ENCODE data around the gene ANO1.
A peak's percentile ranks its signal among the peaks of the same experiment; 100 is the strongest.

ANO1 gene

DNA sequence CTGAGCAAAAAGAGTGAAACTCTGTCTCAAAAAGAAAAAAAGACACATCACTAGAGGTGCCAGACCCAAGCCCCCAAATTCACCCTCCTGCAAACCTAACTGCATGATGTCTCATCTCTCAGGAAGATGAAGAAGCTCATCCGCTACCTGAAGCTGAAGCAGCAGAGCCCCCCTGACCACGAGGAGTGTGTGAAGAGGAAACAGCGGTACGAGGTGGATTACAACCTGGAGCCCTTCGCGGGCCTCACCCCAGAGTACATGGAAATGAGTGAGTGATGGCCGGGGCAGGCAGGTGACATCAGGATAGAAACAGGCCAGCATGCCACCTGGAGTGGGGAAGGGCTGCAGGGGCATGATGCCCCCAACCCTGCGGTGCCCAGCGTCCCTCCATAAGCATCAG is 89.0 kb downstream of the ANO1 start:
- no peak for DNase-seq

DNA sequence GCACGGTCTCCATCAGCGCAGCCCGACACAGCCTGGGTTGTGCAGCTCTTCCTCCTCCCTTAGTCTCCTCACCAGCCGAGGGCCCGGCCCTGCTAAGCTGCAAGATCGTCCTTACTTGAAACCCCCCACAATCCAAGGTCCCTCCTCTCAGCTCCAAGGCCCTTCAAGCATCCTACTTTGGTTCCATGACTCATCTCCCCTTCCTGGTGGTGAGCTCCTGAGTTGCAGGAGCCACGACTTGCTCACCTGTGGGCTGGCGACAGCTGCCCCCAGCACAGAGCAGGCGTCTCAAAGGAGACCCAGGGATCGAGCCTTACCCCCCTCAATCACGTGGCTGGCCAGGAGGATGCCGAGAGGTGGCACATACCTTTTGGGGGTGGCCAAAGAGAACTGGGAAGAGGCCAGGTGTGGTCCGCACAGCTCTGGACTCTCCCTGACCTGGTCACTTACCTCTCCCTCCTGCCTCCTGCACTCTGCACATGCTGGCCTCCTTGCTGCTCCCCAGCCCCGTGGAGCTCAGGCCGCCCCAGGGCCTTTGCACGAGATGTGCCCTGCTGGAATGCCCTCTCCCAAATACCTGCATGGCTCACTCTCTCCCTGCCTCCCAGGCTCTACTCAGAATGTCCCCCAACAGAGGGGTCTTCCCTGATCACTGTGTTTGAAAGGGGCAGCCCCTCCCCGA is 89.7 kb downstream of the ANO1 start:
- no peak for DNase-seq

- no peak for DNase-seq
Observed at GRCh38 chr11:70168405-70168754, 90.3 kb downstream of the ANO1 start.

DNA sequence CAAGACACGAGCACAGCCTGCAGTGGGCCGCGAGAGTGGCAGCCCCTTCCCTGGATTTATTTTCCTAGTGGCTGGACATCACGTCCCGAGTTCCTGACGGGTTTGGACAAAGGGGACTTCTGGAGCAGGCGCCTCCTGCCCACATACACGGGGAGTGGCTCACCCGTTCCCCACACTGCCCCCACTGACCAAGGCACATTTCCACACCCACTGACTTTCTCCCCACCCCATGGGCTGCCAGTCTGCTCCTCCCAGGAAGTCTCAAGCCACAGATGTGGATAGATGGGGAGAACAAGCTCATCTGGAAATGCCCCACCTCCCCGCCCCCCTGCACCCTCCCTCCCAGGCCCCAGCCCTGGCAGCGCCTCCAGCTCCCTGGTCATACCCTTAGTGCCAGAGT is 91.0 kb downstream of the ANO1 start:
- DNase-seq, result no peak

DNA sequence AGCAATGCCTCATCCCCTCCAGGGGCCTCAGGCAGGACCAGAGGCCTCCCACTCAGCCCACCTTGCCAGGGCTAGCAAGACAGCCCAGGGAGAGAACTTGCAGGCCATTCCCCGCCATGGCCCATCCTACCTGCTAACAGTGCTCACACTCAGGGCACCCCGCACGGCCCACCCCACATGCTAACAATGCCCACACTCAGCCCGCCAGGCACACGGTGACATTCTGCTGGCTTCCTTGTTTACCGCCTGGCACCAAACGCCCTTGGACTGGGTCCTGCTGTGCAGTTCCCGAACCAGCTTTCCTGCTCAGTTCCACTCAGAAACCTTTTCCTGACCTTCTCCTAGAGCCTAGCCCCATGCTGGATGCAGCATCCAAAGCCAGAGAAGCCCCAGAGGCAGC is 91.5 kb downstream of the ANO1 start:
- no peak for DNase-seq

DNA sequence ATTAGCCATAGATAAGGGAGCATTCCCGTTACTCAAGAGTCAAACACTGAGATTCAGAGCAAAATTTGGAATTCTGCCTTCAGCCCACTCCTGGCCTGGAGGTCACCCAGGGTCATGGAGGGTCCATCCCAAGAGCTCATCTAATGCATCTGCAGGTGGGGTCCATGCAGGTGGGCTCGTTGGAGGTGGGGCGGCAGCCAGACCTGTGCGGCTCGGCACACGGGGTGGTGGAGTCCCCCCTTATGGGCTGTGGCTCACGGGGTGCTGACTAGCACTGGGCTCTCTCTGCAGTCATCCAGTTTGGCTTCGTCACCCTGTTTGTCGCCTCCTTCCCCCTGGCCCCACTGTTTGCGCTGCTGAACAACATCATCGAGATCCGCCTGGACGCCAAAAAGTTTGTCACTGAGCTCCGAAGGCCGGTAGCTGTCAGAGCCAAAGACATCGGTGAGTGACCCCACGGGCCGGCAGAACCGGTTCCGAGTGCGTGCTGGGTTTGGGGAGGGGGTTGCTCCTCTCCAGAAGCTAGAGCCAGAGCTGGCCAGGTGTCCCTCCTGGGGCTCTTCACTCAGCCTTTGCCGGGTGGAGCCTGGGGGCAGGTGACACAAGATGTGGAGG is 92.6 kb downstream of the ANO1 start:
- no peak for DNase-seq

DNA sequence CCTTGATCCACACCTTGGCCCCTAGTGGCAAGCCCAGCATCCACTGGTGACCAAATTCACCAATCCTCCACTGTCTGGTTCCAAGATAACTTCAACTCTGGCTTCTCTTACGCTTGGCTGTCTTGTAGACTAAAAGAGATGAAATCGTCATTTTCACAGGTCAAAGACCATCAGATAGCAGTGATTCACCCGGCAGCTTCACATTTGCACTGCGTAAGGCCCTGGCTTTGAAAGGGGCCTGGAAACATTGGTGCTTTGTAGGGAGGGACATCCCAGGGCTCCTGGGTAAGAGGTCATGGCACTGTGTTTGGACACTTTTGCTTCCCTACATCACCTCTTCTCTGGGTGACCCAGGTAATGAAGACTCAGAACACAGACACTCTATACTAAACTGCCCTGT is 94.9 kb downstream of the ANO1 start:
- no peak for DNase-seq

DNA sequence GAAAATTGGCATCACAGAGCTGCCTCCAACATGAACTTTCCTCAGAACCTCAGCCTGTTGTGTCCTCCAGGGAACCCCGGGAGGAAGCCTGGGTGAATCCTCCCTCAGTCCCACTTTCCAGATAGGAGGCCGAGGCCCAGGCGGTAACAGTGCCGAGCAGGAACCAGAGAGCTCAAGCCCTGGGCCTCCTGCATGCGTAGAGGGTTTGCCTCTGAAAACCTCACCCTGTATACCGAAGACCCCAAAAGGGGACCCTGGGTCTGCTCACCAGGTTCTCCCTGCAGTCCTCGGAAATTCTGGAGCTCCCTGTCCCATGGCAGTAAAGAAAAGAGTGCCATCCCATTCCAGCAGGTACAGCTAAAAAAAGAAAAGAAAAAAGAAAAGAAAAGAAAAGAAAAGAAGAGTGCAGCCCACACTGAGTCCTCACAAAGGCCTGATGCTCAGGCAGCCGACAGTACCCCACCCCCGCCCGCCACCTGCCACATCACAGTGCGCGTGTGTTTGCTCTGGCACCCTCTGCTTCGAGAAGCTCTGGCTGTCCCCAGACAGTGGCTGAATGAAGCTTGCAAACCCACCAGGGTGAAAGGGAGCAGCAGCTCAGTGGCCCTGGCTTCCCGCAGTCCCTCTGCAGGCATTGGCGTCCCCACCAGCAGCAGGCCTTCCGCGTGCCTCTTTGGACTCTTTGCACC is 96.6 kb downstream of the ANO1 start:
- DNase-seq, result no peak

GRCh38 chr11:70175236-70175698 is 97.2 kb downstream of the ANO1 start:
- no peak for DNase-seq

GRCh38 chr11:70176940-70177689 is 99.0 kb downstream of the ANO1 start:
- no peak for DNase-seq

DNA sequence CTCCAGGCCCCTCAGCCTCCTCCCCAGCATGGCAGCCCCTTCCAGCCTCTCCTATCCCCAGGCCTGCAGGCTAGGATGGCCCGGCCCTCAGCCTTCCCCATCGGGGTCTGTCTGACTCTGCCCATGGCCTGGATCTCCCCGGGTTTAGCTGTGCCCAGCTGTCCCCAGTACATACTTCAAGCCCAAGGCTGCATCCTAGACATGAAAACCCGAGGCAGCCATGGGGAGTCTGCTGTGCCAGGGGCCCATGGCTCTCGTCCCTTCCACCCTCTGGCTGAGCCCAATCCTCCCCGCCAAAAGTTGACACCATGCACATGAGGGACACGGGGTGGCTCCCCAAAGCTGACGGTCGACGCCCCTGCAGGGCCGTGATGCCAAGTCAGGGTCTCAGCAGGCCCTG is 102.8 kb downstream of the ANO1 start:
- DNase-seq, result no peak

GRCh38 chr11:70182266-70182665 is 104.1 kb downstream of the ANO1 start:
- no peak for DNase-seq

DNA sequence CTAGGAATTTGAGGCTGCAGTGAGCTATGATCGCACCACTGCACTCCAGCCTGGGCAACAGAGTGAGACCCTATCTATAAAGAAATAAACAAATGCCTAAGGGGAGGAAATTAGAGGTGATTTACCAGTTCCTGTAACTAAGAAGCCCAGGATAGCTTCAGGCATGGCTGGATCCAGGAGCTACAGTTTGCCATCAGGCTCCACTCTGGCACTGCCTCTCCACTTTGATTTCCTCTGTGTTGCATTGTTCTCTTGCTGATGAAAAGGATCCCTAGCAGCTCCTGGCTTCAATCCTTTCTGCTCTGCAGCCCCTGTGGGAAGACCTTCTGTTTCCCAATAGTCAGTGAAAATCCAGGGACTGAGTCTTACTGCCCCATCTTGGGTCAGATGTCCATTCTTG is 104.9 kb downstream of the ANO1 start:
- DNase-seq, result no peak

DNA sequence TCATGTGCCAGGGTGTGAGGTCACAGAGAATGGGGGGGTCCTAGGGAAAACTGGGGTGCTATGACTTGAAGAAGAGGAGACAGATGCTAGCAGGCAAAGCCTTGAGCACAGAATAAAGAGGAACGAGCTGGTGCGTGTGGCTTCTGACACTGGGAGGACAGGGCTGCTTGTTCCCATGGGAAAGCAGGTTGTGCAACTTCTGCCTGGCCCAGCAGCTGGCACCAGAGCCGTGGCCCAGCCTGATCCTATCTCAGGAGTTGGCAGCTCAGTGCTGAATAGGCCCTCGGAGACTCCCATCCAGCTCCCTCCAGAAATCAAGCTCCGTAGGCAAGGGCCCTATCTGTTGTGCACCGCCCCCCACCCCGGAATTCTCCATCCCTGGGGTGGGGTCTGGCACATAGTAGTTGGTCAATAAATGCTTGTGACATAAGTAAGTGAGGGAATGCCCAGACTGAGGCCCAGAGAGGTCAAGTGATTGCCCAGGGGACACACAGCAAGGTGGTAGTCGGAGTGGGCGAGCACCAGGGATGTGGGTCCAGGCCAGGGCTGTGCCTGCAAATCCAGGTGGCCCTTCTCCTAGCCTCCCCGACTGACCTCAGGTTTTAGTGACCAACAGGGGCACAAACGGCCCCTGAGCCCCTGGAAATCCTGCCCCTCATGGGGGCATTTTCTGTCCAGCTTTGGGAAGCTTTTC is 105.5 kb downstream of the ANO1 start:
- DNase-seq, result no peak

- no peak for DNase-seq
Observed at GRCh38 chr11:70184396-70184795, 106.3 kb downstream of the ANO1 start.

DNA sequence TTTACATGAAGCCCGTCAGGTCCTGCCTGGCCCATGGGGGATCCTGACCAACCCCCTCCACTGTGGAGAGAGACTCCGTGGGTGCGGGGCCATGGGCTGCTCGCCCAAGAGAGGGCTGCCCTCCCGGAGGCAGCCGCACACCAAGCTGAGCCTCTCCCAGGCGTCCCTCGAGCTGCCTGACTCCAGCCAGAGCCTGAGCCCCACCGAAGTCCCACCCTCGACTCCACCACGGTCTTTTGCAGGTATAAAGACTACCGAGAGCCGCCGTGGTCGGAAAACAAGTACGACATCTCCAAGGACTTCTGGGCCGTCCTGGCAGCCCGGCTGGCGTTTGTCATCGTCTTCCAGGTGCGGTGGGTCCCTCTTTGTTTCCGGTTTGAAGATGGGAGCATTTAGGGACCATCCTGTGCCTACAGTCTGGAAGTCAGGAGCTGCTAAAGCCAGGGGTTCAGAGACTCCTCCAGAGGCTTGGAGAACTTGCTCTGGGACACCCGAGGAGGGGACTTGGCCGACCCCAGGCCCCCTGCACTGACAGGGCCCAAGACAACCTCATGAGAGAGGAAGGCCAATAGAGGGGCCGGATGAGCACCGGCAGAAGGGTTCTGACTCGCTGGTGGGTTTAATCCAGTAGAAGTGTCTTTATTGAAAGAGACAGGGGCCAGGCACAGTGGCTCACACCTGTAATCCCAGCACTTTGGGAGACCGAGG is 107.4 kb downstream of the ANO1 start:
- DNase-seq, result no peak

DNA sequence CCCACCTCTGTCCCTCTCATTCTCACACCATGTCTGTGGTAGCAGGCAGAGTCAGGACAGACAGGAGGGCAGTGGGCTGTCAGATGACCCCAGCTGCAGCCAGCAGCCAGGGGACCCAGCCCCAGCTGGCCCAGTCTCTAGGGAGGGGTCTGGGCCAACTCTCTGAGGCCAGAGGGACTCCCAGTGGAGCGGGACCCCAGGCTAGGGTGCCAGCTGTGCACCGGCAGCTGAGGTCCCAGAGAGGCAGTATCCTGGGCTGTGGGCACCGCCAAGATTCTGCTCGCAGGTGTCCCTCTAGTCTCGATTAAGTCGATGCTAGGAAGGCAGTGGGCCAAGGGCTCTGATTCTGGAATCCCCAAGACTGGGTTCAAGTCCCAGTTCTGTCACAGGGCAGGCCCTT is 108.3 kb downstream of the ANO1 start:
- DNase-seq, result no peak

- DNase-seq, result no peak
Observed at GRCh38 chr11:70186936-70187335, 108.8 kb downstream of the ANO1 start.

GRCh38 chr11:70187771-70188170 is 109.7 kb downstream of the ANO1 start:
- DNase-seq, result no peak

- DNase-seq, result no peak
Observed at GRCh38 chr11:70189622-70190021, 111.5 kb downstream of the ANO1 start.

DNA sequence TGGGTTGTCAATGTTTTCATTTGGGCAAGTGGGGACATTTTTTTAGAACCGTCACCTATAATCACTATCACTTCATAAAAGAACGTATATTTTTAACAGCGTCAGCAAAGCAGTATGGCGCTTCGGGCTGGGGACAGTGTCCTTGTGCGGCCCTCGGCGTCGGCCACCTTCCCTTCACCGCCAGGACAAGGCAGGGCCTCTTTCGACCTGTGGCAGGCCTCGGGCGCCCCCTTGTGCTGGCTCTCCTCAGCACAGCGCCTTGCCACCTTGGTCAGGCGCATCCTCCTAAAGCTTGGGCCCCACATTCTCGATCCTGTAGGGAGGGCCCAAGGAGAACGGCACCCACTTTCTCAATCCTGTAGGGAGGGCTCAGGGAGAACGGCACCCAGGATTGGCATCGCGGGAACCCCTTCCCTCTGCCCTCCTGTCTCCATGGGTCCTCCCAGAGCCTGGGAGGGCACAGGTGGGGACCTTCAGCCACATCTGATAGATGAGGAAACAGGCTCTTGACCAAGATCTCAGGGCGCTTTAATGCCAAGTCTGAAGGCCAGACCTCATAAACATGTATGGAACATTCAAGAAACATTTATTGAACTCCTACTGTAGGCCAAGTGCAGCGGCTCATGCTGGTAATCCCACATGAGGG is 113.5 kb downstream of the ANO1 start:
- DNase-seq, result peak in 4 of 14 donors; percentile 6 to 49 (median 18)

Data from C1 segment of cervical spinal cord (tissue), 14 donors.